ENCODE results near the gene TAS2R1.

TAS2R1 gene

GRCh38 chr5:9582406-9582805 is 47.7 kb downstream of the TAS2R1 start:
- no peak for DNase-seq
